GM15510 (cell line): ENCODE measurements around the gene DNAJC6.

Source experiments
- POLR2A ChIP-seq: IDR thresholded peaks from 3 replicates; pipeline ENCODE4 v1.6.1; 2011; ENCODE audit warnings: borderline replicate concordance; ENCODE audit not compliant: insufficient read length; ENCODE audit errors: extremely low read depth

Gene DNAJC6

GRCh38 chr1:65323246-65323645, 13.9 kb downstream of the DNAJC6 start:
- TF ChIP-seq POLR2A, result no peak

- no peak for TF ChIP-seq POLR2A
Measured at GRCh38 chr1:65330021-65330420, 20.7 kb downstream of the DNAJC6 start.

- TF ChIP-seq POLR2A, result no peak
Measured at GRCh38 chr1:65330822-65331221, 21.5 kb downstream of the DNAJC6 start.

DNA sequence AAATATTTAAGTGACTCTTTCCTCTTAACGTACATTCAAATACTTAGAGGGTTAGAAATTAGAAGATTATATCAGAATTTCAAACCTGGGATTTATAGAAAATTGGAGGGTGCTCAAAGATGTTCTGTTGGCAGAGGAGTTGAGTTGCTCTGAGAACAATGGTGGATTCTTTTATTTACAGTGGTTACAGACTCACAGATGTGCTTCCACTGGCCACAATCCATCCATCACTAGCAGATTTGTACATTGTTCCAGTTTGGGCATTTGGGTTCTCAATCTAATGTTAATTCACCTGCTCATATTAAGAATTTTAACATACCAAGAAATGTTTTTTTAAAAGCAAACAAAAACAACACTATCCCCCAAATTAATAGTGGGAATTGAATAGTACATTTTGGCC, 23.5 kb downstream of the DNAJC6 start:
- TF ChIP-seq POLR2A, result no peak

- TF ChIP-seq POLR2A, result no peak
Measured at GRCh38 chr1:65334081-65334480, 24.7 kb downstream of the DNAJC6 start.

DNA sequence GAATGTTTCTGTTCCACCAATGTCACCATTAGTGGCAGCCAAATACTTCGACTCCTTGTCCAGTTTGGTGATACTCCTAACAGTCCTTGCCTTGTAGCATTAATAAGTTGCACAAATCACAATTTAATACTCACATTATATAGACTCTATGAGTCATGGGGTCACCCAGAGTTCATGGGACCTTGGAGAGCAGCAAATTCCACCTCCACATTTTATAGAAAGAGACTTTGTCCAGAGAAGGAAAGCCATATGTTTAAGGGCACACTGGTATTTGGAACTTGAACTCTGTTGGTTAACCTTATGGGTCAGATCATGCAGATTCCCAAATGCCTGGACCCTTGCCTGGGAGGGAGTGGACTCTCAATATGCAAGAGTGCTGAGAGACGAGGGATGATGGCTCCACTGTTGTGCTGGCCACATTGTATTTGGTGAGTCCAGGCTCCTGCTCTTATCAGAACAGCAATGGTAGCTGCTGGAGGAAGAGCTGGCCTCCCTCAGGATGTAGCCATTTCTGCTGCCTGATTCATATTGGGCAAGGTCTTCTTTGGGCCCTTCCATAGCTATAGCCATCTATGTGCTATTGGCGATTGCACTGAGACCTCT, 30.6 kb downstream of the DNAJC6 start:
- no peak for TF ChIP-seq POLR2A

DNA sequence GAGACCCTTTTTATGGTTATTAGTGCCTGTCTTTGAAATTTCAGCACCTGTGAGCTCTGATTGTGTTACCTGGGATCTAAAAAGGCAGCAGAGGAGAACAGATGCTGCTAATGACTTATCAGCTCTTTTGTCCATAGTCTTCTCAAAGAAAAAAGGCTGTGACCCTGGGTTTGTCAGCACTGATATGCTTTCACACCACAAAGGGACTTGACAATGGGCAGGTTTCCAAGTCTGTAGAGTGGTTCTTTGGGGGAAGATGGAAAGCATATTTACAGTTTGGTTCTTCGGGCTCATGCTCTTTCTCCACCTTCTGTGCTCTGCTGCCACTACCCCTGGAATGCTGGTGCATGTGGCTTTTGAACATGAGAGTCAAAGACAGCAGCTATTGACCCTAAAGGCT, 32.0 kb downstream of the DNAJC6 start:
- TF ChIP-seq POLR2A, result no peak

DNA sequence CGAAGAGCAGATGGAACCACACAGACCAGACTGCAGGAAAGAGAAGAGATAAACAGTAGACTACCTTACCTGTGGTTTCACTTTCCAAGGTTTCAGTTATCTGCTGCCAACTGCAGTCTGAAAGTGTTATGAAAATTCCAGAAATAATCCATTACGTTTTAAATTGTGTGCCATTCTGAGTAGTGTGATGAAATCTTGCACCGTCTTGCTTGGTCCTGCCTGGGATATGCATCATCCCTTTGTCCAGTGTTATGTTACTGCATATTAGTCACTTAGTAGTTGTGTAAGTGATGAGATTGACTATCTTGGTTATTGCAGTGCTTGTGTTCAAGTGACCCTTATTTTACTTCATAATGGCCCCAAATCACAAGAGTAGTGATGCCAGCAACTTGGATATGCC, 33.9 kb downstream of the DNAJC6 start:
- TF ChIP-seq POLR2A, result no peak

GRCh38 chr1:65344171-65344814, 35.0 kb downstream of the DNAJC6 start:
- no peak for TF ChIP-seq POLR2A

DNA sequence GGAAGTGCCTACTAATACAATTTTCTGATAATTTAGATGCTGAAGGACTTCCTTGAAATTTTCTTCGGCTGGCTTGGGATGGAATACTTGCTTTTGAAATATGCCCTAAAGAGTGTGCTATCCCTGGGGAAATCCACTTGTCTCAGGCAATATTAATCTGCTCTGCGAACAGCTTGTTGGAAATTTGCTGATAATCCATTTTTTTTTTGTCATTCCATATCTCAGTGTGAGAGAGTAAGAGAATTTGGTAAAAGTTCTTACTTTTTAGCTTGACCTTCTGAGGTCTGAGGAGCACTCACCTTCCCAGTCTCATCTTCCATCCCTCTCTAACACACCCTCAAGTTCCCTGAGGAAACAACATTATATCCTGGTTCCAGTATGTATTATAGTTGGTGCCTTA, 36.8 kb downstream of the DNAJC6 start:
- TF ChIP-seq POLR2A, result no peak

- no peak for TF ChIP-seq POLR2A
Measured at GRCh38 chr1:65355031-65355712, 45.8 kb downstream of the DNAJC6 start.

DNA sequence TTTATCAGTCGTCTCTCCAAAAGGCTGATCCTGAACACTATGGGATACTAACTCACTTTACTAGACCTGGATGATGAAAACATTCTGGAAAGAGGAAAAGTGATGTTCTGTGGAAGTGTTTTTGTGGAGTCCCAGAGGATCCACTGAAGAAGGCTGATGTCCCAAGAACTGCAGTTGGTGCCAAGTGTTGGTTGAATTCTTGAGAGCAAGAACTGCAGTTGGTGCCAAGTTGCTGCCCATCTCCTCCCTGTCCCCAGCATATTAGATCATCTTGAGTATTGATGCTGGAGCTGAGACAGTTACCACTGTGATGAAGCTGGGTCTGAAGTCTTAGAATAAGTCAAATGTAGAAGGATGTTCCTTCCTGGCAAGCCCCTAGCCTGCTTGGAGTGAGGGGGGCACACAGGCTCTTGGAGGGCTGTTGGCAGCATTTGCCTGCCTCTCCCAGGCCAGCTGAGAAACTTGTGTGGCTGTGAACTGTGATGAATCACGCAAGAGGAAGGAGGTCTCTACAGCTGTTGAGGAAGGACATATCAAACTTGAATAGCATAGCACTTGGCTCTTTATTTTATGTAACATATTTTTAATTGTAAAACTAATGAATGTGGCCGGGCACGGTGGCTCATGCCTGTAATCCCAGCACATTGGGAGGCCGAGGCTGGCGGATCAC, 48.1 kb downstream of the DNAJC6 start:
- no peak for TF ChIP-seq POLR2A

GRCh38 chr1:65359888-65360287, 50.5 kb downstream of the DNAJC6 start:
- TF ChIP-seq POLR2A, result no peak

DNA sequence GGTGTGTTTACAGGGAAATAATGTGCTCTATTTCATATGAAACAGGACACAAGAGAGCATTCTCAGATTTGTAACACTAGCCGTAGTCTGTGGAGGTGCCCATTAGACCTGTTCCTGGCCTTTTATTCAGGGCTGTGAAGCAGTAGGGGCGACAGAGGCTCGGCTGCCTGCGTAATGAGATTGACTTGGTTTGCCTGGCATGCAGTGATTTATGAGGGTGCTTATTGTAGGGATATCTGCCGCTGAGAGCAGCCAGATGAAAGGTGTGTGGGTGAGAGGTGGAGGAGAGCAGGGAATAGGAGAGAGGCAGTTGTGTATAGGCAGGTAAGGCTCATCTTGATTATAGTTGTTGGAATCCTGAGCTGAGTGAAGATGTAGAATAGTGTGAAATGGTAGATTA, 51.3 kb downstream of the DNAJC6 start:
- TF ChIP-seq POLR2A, result no peak

DNA sequence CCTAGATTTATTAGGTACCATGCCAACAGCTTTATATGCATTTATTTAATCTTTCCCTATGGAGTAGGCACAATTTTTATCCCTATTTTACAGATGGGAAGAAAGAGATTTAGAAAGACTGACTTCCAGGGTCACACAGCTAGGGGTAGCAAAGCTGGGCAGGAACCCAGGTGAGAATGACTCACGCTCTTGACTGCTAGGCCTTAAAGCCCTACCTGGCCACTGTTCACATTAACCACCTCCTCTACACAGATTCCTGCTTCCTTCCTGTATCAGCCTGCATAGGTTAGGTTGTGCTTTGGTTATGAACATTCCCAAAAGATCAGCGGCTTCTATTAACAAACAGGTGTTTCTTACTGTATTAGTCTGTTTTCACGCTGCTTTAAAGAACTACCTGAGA, 53.2 kb downstream of the DNAJC6 start:
- no peak for TF ChIP-seq POLR2A
